H4 (cell line): ENCODE data around the gene ZMYND10. TPM values are rescaled to one million over a fixed set of nuclear protein-coding genes. Genes with fewer than 3 reads are reported as not detected.

ENCODE experiments used
- DNase-seq: peaks from one replicate; pipeline ENCODE4 v3.0.0-alpha.2; 2015; ENCODE audit warnings: low spot score
- total RNA-seq: library from RNA; depleted of rRNA; stranded (reverse); fragments of >200 nt; shearing (Covaris generic); gene quantifications from 2 replicates; pipeline ENCODE4 v1.2.3, GENCODE V29; 2014

Gene ZMYND10
- total RNA-seq, 1 experiment from 2014 or later: 0.08 TPM

DNA sequence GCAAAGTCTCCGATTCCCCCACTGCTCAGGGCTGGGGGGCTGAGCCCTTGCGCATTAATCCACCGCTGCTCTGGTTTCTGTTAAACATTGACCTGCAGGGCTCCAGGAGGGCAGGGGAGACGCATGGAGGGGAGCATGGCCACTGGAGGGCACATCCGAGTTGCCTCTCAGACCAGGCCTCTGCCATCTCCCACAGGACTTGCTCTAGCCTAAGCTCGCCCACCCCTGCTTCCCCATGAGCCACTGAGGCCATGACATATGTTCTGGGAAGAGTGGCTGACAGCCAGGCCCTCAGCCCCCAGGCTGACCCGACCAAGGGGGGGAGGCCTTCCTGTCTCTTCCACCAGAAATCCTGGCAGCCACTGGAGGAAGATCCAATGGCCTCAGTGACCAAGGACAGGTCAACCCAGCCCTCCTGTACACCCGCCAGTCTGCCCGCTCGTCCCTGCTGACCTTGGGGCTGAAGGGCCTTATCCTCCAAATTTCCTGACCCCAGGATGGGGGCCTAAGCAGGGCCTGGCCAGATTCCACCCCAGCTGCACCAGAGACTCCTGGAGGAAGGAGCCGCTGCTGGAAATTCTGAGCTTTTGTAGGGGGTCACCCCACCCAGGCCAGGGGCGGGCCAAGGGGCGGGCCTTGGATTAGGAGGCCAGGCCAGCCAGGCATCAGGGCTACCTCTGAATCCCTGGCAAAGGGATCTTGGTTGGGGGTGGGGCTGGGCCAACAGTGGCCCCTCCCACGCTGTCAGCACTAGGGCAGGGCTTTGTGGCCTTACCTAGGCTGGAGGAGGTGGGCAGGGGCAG lies 42.3 kb downstream of the ZMYND10 start, which contains the start of gene HYAL1:
Gene HYAL1 (minus strand): TSS at position 562 of the 803 bp plus-strand sequence. CDS start 618 bp downstream, outside the sequence.
- no peak for DNase-seq

DNA sequence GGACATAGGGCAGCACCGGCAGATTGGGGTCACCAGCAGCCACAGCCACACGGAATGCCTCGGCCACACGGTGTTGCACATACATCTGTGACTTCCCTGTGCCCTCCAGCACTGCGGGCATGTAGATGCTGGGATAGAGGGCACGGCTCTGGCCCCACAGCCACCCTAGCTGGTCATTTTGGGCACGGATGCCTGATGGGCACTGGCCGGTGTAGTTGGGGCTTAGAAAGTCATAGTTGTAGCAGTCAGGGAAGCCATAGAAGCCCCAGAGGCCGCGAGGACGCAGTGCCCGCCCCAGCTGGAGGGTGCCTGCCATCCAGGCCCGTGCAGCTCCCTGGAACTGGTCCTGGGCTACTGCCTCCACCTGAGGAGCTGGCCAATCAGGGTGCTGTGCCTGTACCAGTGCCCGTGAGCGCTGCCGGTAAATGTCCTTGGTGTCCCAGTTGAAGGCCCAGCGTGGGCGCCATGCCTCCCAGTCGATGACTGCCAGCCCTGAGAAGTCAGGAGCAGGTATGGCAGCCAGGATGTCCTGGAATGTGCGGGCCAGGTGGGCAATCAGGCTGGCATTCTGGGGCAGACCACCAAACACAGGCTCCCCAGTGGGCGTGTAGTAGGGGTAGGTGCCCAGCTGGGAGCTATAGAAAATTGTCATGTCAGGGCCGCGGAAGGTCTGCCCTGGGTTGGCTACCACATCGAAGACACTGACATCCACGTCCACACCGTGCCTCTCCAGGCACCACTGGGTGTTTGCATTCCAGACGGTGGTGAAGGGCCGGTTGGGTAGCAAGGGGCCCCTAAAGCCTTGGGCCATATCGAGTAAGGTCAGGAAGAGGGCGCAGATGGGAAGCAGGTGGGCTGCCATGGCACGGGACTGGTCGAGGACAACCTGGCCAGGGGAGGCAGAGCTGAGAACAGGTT lies 43.2 kb downstream of the ZMYND10 start:
- DNase-seq: no peak

DNA sequence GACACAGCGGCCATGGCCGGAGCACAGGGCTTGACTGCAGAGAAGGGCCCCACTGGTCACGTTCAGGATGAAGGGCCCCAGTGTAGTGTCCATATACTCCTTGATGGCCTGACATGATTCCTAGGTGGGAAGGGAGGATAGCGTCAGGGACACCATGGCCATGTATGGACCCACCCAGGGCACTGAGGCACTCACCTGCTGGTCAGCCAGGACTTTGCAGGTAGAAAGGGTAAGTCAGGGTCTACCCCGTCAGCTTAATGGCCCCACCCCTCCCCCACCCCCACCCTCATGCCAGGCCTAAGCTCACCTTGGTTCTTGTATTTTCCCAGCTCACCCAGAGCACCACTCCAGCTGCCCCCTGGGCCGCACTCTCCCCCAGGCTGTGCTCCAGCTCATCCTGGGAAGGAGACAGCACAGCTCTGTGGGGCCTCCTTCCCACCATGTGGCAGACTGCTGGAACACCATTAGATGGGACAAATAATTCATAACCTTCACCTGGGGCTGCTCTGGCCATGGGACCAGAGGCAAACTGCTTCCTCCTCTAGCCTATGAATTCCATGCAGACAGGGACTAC lies 44.8 kb downstream of the ZMYND10 start:
- DNase-seq: no peak

DNA sequence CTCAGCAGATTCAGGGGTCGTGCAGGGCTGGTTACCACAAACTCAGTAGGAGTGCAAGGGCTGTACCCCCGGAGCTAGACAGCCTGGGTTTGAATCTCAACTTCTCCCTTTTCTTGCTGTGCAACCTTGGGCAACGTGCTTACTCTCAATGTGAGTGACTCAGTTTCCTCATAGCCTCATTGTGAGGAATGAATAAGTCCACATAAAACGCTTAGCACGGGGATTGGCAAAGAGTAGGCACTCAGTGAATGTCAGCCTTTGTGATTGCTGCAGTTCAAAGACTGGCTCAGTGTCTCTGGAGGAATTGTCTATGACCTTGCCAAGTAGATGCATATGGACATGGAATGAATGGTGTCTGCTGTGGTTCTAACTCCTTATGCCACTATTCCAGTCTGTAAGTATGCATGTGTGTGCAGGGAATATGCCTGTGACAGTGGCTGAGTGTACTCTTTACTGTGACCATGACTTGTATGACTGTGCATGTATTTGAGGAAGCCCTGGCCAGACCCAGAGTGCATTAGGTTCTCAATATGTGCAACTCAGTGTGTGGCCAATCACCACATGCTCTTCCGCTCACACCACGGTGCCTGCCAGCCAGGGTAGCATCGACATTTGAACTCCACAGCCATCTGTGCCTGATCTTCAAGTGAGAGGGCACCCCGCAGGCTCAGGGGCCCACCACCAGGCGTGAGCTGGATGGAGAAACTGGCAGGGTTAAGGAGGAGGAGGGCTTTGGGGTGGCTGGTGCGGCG lies 45.4 kb downstream of the ZMYND10 start:
- no peak for DNase-seq

- no peak for DNase-seq
Measured at GRCh38 chr3:50299638-50299928, 45.9 kb downstream of the ZMYND10 start.

GRCh38 chr3:50298836-50299637 lies 46.5 kb downstream of the ZMYND10 start, which contains the start of the genes HYAL3 and NAA80:
Gene HYAL3 (minus strand): TSS chr3:50299405. CDS start chr3:50295602, 3,803 bp downstream.
Gene NAA80 (minus strand): TSS chr3:50299405. CDS start chr3:50297463, 1,942 bp downstream.
- DNase-seq: peak; percentile 91

DNA sequence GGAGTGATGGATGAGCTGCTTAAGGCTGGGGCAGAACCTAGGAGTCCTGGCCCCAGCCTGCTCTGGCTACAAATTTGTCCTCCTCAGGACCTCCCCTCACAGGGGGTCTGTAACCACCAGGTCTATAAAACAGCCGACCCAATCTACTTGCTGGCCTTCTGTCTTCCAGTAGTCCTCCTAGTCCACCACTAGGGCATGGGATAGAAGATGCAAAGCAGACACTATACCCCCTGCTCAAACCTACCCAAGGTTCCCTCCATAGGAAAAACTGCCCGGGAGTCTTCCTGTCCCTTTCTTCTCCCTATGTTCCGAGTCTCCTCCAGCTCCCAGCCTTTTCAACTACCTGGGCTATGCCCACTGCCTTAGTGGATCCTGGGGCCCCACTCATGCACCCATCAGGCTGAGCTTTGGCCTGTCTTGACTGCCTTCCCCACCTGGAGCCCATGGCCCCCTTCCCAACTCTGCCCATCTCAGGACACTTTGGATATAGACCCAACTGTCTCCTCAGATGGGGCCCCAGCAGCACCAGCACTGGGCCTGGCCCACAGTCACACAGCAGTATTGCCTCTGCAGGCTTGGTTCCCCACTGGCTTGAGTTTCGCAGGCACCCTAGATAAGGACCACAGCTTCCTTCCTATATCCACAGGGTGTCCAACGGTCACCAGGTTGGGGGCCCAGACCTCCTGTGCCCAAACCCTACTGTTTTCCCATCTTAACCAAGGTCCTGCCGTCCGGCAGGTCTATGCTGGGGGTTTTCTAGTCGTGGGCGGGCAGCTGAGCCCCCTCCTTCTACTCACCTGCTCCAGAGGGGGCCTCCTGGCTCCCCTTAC lies 47.4 kb downstream of the ZMYND10 start:
- DNase-seq: no peak

- no peak for DNase-seq
Measured at GRCh38 chr3:50297384-50297775, 48.2 kb downstream of the ZMYND10 start.

GRCh38 chr3:50296721-50297383 lies 48.7 kb downstream of the ZMYND10 start:
- no peak for DNase-seq

DNA sequence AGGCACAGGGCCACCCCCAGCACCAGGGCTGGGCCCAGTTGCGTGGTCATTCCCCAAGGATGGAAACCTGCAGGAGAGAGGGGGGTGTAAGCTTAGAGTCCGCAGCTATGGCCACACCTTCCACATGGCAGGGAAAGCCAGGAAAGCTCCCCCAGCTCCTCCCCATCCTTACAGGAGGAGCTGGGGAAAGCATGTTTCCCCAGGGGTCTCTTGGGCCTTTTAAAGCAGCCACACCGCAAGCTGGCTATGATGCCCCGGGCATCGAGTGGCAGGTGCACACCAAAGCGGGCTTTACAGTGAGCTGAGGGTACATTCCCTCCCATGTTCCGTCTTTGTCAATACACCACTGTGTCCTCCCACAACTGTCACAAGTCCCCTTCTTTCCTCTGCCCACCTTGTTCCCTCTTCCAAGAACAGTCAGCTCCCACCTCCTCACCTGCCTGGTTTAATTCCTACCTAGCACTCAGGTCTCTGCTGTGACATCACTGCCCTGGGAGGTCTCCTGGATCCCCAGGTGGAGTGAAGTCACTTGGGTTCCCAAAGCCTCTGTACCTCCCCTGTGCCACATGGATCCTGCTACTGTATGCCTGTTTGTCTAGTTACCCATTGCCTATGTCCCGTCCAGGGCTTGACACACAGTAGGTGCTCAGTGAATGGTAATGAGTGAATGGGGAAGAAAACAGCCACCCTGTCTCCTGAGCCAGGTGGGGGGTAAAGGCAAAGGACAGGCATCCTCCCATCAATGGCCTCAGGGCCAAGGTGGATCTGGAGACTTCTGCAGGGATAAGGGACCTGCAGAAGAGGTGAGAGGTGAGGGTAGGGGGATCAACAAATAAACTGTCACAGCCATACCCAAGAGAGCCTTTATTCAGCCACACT lies 49.7 kb downstream of the ZMYND10 start:
- DNase-seq: no peak

- DNase-seq: no peak
Measured at GRCh38 chr3:50294492-50295403, 50.8 kb downstream of the ZMYND10 start.

GRCh38 chr3:50294089-50294488 lies 51.4 kb downstream of the ZMYND10 start:
- no peak for DNase-seq

DNA sequence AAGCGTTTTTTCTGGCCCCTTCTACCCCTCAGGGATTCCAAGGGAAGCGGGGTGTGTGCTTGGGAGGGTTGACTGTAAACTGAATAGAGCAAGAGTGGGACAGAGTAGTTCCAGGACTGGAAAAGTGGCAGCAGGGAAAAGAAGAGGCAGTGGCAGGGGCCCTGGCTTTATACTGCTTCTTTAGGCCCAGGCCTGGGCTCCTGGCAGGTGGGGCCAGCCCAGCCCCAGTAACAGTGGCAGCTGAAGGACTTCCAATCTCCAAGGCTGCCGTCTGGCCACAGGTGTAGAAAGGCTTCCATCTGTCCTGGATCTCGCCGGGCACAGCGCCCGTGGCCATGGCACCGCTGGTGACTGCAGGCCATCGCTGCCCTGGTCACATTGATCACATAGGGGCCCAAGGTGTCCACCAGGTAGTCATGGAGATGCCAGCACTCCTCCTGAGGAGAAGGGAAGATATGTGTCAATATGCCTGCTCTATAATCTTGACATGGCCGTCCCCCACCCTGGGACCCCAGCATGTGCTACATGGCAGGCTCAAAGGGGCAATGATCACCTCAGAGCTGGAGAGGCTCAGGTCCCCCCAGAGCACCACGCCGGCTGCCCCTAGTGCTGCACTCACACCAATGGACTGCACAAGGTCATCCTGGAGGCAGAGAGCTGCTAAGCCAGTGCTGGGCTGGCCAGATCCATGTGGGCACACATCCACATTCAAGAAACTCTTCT lies 52.3 kb downstream of the ZMYND10 start:
- no peak for DNase-seq

DNA sequence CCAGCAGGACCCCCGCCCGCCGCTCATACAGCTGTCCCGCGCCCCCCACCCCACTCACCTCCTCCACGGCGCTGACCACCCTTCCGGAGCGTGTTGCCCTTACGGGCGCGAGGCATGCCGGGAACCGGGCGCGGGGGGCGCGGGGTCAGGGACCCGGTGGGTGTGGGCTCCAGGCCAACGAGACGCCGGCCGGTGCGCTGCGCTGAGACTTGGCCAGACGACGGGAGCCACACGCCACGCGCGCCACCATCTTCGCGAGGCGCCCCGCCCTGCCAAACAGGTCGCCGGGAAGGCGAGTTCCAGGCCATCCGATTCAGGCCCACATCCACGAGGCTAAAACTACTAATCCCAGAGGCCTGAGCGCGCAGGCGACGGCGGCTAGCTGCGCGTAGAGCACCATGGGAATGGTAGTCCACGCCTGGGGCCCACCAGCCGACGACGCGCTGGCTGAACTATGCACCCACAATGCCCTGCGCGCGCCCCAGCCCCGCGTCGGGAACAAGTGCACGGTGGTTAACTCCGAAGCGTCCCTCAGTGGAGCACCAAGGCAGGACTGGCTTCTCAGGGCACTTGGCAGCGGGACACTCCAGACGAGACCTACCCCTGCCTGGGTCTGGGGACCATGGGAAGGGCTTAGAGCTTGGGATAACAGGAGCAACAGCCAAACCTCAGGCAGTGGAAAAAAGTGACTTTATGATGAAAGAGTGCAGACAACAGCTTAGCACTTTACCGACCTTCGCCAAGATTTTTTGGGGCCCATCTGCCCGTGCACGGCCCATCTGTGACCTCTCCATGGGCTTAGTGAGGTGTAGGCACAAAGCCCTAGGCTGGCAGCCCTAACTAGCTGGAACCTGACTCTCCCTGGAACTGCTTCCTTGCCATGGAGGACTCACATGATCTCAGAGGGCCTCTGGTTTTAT lies 53.1 kb downstream of the ZMYND10 start, which contains the start of gene IFRD2:
Gene IFRD2 (minus strand): TSS at position 271 of the 920 bp plus-strand sequence. CDS start 155 bp downstream, at position 116.
- peak; percentile 94 for DNase-seq
